ENCODE results near the gene NTM.

DNA sequence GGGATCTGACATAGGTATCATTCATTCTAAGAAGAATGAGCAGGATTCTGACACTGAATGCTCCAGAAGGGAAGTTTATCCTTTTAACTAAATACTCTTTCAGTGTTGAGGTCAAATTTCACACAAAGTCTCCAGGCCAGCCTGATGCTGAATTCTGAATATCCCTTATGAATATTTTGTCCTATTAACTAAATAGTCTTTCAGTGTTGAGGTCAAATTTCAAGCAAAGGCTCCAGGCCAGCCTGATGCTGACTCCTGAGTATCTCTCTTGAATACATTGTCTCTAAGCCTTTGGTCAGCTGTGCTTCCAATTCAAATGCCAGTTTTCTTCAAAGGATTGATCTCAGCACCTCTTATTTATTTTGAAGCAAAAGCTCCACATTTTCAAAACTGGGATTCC is 676.8 kb downstream of the NTM start:
- TF ChIP-seq POLR2A (IDR thresholded peaks at IDR 0.05; ENCODE audit: low read depth, low read length) (no peak), POLR2AphosphoS5 (IDR thresholded peaks at IDR 0.05; ENCODE audit: low read depth, low read length) (no peak), TAF1 (IDR thresholded peaks at IDR 0.05; ENCODE audit: low read depth, low read length) (no peak)

All from GM12891 (cell line).